Sigmoid colon (tissue), 4 donors: ENCODE measurements around the gene IL15RA.

Experiments
- CTCF ChIP-seq, 4 experiments: fragments of 450-650 bp in 3 of 4; fragments of 200-600 bp in 1 of 4; IDR thresholded peaks; one replicate each; pipeline ENCODE4 v1.5.1; 2016 to 2019; ENCODE audit warnings: antibody characterized with exemption in 4 of 4, mild to moderate bottlenecking in 3 of 4, moderate library complexity in 2 of 4
- EP300 ChIP-seq, 4 donors: sonication (generic); formaldehyde crosslinking; IDR thresholded peaks; one replicate each; pipeline ENCODE4 v1.6.1; 2017; ENCODE audit warnings: antibody characterized with exemption in 4 of 4
- POLR2A ChIP-seq, 2 donors: fragments of 450-650 bp; IDR thresholded peaks; one replicate each; pipeline ENCODE4 v1.6.1; 2016; ENCODE audit warnings: antibody characterized with exemption in 2 of 2, mild to moderate bottlenecking in 2 of 2, moderate library complexity in 2 of 2
- POLR2AphosphoS5 ChIP-seq, 4 donors: sonication (generic); formaldehyde crosslinking; IDR thresholded peaks; one replicate each; pipeline ENCODE4 v1.6.1; 2017; ENCODE audit warnings: antibody characterized with exemption in 4 of 4

GRCh38 chr10:5904227-5904626 lies 73.1 kb downstream of the IL15RA start:
- TF ChIP-seq POLR2A (IDR thresholded peaks at IDR 0.05) (no peak), CTCF (IDR thresholded peaks at IDR 0.05) (no peak), EP300 (IDR thresholded peaks at IDR 0.05) (no peak), POLR2AphosphoS5 (IDR thresholded peaks at IDR 0.05) (no peak)
